GM12864 (cell line): ENCODE data around the gene ACER3.
"Not testable (repeated sequence)": the region's sequence is repeated elsewhere in the genome, so short reads cannot be mapped to it uniquely, and the experiment has no call there.

Experiments
- DNase-seq: peaks from one replicate; pipeline ENCODE4 v3.0.0-alpha.2; 2011; ENCODE audit warnings: low read depth
- H3K4me3 ChIP-seq: 2 replicates; pipeline ENCODE4 v1.5.1; 2011; ENCODE audit warnings: mild to moderate bottlenecking, low read depth, low read length, control low read depth
- CTCF ChIP-seq: IDR thresholded peaks from 2 replicates; pipeline ENCODE4 v1.5.1; 2011; ENCODE audit warnings: low read depth, mild to moderate bottlenecking, moderate library complexity, low read length, control low read depth, inconsistent platforms; ENCODE audit errors: missing control alignments

The ACER3 gene

GRCh38 chr11:76860539-76861475, at the start of gene ACER3:
Gene ACER3, plus strand, starts transcription at chr11:76860918. Its CDS starts 59 bp downstream, at chr11:76860977.
- peak within 1 kb of the TSS; percentile 94 for H3K4me3 ChIP-seq
- DNase-seq: peak; percentile 70
- peak; percentile 7 for TF ChIP-seq CTCF

GRCh38 chr11:76811259-76811658, 49.5 kb upstream of the ACER3 start:
- DNase-seq: no peak
- TF ChIP-seq CTCF: no peak
- H3K4me3 ChIP-seq: no peak overlapping the region

GRCh38 chr11:76814414-76814813, 46.3 kb upstream of the ACER3 start:
- no peak for DNase-seq
- TF ChIP-seq CTCF: no peak
- H3K4me3 ChIP-seq: no peak overlapping the region

- not testable (repeated sequence) for DNase-seq, H3K4me3 ChIP-seq
These were observed 45.0 kb upstream of the ACER3 start for GRCh38 chr11:76815678-76816077.

GRCh38 chr11:76820184-76820566, 40.5 kb upstream of the ACER3 start:
- no peak for TF ChIP-seq CTCF
- H3K4me3 ChIP-seq: no peak overlapping the region
- no peak for DNase-seq

- H3K4me3 ChIP-seq, DNase-seq: not testable (repeated sequence)
These were observed 39.3 kb upstream of the ACER3 start for GRCh38 chr11:76821396-76821795.

- no peak overlapping the region for H3K4me3 ChIP-seq
- no peak for TF ChIP-seq CTCF
- no peak for DNase-seq
These were observed 38.3 kb upstream of the ACER3 start for GRCh38 chr11:76822406-76822805.

GRCh38 chr11:76823481-76824028, 37.2 kb upstream of the ACER3 start:
- DNase-seq: no peak
- no peak overlapping the region for H3K4me3 ChIP-seq
- TF ChIP-seq CTCF: no peak
